ENCODE data around the gene HDLBP.

HDLBP gene, protein sequence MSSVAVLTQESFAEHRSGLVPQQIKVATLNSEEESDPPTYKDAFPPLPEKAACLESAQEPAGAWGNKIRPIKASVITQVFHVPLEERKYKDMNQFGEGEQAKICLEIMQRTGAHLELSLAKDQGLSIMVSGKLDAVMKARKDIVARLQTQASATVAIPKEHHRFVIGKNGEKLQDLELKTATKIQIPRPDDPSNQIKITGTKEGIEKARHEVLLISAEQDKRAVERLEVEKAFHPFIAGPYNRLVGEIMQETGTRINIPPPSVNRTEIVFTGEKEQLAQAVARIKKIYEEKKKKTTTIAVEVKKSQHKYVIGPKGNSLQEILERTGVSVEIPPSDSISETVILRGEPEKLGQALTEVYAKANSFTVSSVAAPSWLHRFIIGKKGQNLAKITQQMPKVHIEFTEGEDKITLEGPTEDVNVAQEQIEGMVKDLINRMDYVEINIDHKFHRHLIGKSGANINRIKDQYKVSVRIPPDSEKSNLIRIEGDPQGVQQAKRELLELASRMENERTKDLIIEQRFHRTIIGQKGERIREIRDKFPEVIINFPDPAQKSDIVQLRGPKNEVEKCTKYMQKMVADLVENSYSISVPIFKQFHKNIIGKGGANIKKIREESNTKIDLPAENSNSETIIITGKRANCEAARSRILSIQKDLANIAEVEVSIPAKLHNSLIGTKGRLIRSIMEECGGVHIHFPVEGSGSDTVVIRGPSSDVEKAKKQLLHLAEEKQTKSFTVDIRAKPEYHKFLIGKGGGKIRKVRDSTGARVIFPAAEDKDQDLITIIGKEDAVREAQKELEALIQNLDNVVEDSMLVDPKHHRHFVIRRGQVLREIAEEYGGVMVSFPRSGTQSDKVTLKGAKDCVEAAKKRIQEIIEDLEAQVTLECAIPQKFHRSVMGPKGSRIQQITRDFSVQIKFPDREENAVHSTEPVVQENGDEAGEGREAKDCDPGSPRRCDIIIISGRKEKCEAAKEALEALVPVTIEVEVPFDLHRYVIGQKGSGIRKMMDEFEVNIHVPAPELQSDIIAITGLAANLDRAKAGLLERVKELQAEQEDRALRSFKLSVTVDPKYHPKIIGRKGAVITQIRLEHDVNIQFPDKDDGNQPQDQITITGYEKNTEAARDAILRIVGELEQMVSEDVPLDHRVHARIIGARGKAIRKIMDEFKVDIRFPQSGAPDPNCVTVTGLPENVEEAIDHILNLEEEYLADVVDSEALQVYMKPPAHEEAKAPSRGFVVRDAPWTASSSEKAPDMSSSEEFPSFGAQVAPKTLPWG (N-terminal part only)

DNA sequence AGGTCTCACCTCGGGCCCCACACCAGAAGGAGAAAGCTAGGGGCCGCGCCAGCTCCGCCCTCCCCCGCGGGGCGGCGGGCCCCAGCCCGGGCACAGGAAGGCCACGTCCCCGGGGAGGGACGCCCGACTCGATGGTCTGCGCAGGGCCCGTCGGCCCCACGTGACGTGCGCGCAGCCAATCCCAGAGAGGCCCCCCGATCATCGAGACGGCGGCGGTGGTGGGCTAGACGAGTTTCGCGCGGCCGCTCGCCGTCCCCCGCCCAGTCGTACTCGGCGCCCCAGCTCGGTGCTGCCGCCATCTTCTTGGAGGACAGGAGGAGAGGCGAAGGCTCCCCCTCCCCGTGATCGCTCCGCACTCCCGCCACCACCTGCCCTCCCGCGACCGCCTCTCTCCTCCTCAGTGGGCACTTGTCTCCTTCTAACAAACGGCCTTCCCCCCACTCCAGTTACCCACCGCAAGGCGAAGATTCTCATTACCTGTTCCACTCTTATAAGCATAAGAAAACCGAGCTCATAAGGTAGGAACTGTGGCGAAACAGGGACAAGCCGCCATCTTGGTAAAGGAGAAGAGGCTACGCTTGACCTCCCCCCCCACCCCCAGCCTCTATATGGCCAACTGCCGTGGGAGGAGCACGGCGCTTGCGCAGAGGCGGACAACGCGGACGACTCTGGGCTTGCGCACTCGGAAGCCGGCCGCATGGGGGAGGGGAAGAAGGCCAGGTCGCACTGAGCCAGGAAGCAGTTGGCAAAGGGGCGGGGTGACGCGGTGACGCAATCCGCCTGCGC lies at the start of gene HDLBP:
Gene HDLBP, minus strand, starts transcription at position 580 of the 786 bp plus-strand sequence. CDS start 48,803 bp downstream, outside the sequence.
- DNase-seq, result peak; percentile 100

DNA sequence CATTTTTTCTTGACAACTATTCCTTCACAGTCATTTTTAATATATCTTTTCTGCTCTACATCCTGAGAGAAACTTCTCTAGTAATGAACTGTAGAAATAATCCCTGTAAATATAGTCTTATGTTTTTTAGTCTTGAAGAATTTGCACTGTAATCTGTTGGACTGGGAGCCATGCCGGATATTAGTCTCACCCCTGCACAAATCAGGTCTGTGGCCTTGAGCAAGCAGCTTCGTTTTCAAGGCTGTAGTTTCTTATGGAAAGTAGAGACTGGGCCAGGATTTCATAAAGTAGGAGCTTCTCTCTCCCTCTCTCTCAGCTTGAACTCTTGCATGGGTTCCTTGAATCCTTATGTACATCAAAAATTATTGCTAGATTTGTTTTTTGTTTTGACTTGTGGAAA lies 49.3 kb upstream of the HDLBP start:
- no peak for DNase-seq

DNA sequence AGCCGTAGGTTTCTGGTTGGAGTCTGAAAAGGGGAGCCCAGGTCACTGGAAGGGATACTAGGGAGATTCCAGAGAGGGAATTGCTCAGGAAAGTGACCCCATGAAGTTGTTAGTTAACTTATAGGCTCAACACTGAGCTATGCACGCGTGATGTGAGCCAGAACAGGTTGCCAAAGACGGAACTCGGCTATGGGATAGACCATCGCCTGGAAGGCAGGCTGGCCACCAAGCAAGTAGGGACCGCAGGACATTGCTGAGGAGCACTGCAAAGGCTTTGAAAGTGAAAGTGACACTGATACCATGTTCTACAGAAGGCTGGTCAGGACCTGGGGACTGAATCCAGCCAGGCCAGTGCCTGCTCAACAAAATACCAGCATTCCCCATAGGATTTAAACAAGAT lies 48.0 kb upstream of the HDLBP start:
- DNase-seq, result no peak

DNA sequence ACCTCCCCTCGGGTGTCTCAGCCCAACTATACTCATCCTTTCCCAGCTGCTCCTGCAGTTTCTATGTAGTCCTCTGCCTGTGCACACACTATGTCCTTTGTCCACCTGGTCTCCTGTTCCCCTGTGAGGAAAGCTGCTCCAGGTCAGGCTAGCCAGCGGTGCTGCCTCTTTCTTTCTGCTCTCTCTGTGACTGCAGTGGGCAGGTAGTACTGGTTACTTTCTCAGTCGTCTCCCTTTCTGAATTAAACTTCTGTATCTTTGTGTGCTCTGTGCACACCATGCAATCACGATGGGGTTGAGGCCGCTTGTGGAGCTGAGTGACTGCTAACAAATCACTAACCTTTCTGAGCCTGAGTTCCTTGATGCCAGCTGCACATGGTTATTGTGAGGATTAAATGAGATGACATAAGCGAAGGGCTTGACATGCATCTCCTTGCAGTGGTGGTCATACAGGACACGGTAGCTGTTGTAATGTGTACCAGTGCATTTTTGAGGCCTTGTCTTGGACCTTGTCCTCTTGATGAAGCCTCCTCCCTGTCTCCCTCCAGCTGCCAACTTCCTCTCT lies 44.1 kb upstream of the HDLBP start:
- DNase-seq, result no peak

DNA sequence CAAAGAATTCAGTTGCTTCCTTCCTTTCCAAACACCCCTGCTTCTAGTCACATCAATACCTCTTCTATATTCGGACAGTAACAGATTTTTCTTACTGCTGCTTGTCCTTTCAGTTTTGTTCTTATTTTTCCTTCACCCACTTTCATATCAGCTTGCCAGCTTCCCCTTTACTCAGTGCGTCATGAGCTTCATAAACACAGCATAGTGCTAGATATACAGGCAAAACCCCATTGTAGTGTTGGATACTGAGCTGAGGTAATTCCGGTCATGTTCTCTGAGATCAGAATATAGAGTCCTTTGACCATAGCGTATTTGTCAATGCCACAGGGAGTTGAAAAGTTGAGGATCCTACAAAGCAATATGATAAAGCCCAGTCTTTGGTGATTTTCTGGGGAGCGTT lies 43.0 kb upstream of the HDLBP start:
- no peak for DNase-seq

DNA sequence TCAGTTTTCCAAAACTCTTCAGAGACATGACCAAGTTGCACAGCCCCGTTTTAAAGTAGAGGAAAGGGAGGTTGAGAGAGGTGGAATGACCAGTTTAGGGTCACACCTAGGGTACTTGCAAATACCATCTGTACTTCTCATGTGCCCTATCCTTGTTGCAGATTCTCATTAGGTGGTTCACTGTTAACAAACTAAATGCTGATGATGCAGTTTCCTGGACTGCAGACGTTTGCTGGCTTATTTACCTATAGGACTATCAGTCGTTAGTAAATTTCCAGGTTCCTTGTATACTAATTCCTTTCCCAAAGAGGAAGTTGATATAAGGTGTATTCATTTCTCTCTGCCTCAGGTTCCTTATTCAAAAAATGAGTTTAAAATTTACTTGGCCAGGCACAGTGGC lies 42.1 kb upstream of the HDLBP start:
- no peak for DNase-seq

DNA sequence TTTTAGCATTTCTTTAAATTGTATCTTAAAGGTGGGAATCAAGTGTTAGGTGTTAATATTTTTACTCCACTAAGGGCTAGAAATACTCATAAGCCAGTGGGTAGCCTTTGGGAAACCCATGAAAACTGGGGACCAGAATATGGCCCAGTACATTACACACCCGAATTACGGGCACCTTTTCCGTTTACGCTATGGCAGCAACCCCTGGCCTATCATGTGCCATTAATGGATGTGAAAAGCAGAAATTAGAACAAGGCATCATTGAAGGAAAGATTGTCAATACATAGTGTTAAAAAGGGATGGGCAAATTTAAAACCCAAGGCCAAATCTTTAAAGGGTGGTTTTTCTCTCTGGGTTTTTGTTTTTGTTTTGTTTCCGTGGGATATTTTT lies 41.4 kb upstream of the HDLBP start:
- DNase-seq, result no peak

DNA sequence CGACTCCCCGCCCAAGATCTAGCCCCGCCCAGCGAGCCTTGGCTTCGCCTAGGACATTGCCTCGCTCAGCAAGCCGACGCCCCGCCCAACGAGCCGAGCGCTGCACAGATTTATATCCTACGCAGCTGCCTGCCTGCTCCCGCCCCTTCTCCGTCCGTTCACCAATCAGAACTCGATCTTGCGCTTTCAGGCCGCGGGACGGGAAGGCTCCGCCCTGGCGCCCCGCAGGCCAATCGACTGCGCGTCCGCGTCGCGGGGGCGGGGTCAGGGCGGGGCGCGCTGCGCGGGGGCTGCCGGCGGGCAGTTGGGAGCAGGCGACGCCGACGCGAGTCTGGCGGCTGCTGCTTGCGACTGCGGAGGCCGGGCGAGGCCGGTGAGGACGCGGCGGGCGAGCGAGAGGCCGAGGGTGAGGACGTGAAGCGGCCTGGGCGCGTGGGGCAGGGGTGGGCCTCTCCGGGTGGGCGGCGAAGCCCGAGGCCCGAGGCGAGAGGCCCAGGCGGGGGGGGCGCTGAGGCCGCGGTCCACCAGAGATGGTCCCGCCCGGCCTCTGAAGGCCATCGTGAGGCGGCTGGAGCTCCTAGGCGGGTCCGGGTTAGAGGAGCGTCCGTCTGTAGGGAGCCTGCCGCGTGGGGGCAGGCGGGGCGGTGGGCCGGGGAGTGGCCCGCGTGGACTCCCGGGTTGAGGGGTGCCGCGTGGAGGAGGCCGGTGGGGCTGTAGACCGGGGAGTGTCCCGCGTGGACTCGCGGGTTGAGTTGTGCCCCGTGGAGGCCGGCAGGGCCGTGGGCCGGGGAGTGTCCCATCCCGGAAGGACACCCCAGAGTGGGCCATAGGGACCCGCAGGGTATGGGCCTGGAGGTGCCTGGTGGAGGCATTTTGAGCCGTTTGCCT lies 40.8 kb upstream of the HDLBP start, which contains the start of gene FARP2:
Gene FARP2, plus strand, starts transcription at position 303 of the 888 bp plus-strand sequence. CDS start 16,823 bp downstream, outside the sequence.
- DNase-seq, result peak; percentile 95

DNA sequence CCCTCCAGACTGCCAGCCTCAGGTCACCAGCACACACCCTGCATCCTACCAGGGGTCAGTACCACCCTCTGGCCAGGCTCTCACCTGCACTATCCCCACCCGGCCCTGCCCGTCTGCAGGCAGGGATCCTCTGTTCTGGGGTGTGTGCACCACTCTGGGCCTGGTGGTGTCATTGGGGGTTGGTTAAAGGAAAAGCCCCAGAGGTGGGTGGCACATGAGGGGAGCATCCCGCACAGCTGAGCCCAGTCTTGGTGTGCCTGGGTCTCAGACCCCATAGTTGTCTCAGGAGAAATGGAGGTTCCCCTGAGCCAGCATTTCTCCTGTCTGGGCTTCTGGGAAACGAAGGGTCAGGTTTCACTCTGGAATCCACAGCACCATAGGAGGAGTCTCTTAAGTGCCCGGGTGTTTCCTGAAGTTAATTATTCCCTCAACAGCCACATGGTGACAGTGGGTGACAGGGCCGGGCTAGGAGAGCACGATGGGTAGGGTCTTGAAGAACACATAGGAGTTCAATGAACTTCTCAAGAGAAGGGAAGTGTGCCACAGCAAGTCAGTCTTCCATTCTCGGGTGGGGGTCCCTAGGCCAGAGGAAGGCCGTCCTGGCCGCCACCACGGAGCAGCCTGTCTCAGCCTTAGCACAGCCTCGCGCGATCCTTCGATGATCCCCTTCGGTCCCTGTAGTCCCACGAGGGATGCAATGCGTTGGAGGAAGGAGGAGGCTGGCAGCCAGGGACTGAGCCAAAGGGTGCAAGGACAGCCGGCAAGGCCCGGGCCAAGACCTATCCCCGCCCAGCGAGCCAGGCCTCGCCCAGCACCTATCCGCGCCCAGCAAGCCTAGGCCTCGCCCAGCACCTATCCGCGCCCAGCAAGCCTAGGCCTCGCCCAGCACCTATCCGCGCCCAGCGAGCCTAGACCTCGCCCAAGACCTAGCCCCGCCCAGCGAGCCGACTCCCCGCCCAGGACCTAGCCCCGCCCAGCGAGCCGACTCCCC lies 39.5 kb upstream of the HDLBP start:
- DNase-seq, result peak; percentile 49

DNA sequence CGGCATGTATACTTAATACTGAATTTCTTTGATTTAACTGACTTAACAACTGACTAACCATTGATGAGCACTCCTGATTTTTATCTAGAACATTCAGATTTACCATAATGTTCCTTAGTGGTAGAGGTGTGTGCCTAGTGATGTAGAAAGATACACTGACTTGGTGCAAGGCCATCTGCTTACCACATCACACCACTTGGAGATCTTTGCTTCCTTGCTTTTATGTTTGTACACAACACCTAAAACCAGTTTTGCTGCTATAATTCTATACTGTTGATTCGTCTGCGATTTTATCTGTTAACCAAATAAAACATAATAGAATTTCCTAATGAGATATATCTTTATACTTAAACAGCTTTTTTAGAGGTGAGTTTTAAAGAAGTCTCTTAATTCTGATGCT lies 36.8 kb upstream of the HDLBP start:
- no peak for DNase-seq

DNA sequence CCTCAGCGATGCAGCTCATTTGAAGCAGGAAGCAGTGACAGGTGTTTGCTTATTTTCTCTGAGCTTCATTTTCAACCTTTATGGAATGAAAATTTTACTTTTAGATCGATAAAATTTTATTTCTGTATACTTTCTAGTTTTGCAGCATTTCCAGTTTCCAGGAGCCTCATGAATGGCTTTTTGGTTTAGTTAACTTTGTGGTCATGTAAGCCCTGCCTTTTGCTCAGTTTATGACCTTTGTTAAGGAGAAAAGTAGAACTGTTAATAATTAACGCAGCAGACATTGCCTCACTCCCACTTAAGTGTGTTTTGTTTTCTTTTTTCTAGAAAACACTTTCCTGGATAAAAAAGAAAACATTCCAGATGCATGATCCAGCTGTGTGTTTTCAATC lies 36.2 kb upstream of the HDLBP start:
- no peak for DNase-seq

DNA sequence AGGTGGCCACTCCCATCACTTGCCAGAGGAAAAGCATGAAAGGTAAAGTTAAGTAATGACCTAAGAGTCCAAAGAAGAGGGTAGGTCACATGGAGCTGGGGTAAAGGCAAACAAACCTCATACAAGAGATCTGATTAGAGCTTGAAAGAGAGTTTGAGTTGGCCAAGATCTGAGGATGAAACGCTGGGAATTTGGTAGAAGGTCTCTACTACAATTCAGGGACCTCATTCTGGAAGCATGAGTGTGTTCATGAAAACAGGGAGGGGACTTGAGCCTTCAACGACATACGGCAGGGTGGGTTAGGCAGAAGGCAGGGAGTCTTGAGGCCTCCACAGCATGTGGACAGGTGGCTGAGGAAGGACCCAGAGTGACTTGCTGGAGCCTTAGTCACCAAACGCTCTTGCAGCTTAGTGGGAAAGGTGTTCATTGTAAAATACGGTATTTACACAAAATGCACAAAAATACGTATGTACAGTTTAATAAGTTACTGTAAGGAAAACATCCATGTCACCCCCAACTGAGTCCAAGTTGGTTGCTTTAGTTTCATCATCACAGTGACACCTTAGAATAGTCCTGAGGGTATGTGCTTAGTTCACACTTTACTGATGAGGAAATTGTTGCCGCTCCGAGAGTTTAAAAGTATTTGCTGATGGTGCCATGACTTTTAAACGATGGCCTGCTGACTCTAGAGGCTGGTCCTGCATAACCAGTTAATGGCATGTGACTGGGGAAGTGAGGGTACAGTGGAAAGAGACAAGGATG lies 35.6 kb upstream of the HDLBP start:
- no peak for DNase-seq

DNA sequence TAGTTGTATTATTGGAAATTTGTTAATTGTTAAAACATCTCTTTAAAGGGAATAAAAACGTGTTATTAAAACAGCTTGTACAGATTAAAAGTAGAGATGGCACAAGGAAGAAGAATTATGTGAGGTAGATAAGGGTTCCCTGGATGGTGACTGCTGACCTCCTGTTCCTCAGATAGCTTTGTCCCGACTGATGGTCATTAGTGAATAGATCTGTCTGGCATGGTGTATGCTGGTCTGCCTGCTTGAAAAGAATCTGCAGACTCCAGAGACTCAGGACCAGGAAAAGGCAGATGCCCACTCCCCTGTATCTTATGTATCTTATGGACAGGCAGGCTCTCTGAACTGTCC lies 35.0 kb upstream of the HDLBP start:
- DNase-seq, result no peak

DNA sequence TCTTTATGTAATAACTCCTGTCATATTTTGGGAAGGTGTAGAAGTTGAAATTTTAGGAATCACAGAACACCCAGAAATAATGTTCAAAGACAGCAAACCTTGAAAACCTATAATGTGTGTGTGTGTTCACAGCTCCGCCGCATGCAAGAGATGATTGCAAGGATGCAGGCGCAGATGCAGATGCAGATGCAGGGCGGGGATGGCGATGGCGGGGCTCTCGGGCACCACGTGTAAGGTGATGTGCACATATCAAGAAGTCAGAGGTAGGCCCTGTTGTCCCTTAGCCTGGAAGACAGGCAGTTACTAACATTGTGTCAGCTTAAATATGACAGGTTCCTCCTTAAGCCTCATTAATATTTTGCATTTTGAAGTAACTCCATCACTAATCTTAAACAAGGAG lies 34.5 kb upstream of the HDLBP start:
- DNase-seq, result no peak

DNA sequence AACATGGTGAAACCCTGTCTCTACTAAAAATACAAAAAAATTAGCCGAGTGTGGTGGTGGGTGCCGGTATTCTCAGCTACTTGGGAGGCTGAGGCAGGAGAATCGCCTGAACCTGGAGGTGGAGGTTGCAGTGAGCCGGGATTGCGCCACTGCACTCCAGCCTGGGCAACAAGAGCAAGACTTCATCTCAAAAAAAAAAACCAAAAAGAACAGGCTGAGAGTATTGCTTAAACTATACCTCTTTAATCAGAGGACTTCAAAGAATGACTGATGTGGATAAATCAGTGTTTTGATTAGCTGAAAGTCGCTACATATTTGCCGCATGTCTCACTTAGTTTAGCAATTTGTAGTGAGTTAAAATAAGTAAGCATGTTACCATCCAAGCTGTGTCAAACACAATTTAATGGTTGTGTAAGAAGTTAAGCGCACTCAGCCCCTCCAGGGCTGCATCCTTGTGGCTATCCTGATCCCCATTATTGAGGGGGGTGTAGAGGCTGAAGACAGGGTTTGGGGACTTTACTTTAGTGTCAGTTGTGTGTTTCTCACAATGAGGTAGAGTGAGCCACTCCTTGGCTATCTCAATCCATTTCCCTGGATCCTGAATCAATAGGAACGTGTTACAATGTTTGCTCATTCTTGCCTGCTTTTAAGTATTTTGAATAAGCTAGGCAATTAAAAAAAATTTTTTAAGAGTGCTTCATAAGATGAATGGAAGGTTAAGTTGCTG lies 29.6 kb upstream of the HDLBP start:
- DNase-seq, result no peak

DNA sequence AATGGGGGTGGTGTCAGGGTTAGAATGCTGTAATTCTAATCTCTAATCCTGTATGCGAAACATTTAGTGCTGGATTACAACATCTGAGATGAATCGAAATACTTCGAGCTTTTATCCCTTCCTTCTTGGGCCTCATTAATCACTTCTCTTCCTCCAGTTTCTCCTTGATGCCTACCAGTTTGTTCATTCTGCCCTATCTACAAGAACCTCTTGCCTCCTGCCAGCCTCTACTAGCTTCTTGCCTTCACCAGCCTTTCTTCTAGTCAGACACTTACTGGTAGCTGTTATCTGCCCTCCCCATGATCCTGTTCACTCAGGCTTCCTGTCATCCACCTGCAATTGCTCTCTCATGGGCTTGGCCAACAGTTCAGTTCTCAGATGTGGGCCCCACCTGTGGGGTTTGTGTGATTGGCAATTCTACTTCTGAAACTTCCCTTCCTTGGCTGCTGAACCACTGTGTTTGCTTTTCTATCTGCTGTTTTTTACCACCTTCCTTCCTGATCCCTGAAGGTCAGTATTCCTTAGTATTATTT lies 25.2 kb upstream of the HDLBP start:
- no peak for DNase-seq

DNA sequence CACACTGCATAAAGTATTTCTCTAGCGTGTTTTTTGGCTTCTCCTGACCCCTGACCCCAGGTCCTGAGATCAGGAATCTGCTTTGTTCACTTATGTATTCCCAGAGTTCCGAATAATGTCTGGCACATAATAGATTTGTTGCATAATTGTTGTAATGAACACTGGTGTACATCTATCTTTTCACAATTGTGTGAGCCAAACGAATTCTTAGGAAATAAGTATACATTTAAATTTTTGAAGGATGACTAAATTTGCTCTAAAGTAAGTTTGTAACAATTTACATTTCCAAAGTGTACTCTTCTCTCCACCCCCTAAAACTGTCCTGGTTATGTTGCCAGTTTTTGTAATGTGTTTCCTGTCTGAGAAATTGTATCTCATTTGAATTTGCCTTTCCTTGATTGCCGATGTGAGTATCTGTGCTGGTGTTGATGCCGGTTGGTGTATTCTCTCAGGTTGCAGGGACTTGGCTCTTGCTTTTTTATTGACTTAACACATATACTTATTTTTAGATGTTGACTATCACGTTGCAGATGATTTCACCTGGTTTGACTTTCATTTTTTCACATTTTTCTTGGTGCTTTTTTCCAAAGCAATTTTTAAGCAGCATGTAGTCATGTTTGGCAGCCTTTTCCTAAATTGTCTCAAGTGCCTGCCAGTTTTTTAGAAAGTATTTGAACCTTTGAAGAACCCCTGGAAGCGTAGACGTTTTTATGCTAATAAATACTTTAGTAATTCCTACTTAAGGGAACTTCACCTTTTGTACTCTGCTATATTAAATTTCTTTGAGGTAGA lies 24.6 kb upstream of the HDLBP start:
- DNase-seq, result no peak

All from activated effector memory CD4-positive, alpha-beta T cell treated with Interleukin-2 at 50 U/mL for 16 hours (primary cell).